GM19023 (cell line): ENCODE results near the gene TGFBR3.
A peak's percentile ranks its signal among the peaks of the same experiment; 100 is the strongest.

Source experiments
- ATAC-seq: cut with Tn5 transposase; IDR thresholded peaks from one replicate; pipeline ENCODE4 v1.9.1; 2021; ENCODE audit warnings: mild to moderate bottlenecking, moderate library complexity; ENCODE audit not compliant: unreplicated experiment

TGFBR3 gene

GRCh38 chr1:91764471-91765115 lies 121.4 kb downstream of the TGFBR3 start:
- no peak for ATAC-seq

DNA sequence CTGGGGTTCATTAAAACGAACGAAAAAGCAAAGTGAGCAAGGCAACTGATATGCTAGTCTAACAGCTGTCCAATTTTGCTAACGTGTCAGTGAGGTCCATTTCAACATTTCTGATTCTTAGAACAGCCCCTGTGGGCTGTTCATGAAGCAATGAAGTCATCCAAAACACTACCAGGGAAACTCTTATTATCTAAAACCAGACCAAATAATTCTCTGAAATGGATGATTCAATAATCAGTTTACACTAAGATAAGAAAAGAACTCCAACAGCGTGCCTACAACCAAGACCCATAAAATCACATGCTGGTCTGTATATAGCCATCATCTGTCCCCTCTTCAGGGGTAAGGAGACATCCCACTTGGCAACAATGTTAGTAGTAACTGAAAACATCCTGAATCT lies 122.7 kb downstream of the TGFBR3 start:
- ATAC-seq = no peak

GRCh38 chr1:91761295-91761721 lies 124.6 kb downstream of the TGFBR3 start:
- ATAC-seq = no peak

- ATAC-seq = no peak
Observed at GRCh38 chr1:91760512-91760911, 125.4 kb downstream of the TGFBR3 start.

DNA sequence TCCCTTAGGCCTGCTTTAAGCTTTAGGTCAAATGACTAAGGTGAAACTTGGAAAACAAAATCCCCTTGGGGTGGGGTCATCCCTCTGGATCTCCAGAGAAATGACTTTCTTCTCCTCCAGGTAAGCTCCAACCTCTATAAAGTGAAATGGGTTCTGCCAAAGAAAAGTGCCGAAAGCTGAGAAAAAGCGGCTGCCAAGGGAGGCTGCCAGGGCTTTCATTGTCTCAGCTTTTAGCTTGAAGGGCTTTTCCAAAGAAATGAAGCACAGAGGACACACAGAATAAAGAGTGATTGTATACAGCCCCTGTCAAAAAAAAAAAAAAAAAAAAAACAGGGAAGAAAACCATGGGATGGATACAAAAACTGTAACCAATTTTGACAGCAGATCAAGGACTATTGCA lies 126.9 kb downstream of the TGFBR3 start:
- ATAC-seq = no peak

- ATAC-seq = no peak
Observed at GRCh38 chr1:91757763-91758460, 128.0 kb downstream of the TGFBR3 start.

DNA sequence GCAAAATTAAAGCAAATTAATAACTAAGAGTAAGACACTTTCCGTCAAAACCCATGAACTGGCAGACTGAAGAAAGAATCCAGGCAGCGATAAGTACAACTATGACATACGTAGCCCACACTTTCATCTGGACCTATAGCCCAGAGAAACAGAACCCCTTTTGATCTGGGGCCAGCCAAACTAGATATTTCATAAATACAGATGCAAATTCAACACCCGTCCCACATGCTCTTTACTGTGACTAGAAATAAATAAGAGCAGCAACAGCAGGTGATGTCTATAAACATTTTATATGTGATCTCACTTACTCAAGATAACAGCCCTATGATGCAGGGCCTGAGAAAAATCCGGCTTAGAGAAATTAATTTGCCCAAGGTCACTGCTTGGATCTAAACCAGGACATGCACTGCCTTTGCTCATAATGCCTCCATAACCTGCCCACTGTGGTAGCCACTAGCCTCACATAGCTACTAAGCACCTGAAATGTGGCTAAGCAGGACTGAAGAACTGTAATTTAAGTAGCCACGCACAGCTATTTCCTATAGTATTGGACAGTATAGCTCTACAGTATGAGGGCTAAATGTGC lies 130.2 kb downstream of the TGFBR3 start:
- ATAC-seq = no peak

DNA sequence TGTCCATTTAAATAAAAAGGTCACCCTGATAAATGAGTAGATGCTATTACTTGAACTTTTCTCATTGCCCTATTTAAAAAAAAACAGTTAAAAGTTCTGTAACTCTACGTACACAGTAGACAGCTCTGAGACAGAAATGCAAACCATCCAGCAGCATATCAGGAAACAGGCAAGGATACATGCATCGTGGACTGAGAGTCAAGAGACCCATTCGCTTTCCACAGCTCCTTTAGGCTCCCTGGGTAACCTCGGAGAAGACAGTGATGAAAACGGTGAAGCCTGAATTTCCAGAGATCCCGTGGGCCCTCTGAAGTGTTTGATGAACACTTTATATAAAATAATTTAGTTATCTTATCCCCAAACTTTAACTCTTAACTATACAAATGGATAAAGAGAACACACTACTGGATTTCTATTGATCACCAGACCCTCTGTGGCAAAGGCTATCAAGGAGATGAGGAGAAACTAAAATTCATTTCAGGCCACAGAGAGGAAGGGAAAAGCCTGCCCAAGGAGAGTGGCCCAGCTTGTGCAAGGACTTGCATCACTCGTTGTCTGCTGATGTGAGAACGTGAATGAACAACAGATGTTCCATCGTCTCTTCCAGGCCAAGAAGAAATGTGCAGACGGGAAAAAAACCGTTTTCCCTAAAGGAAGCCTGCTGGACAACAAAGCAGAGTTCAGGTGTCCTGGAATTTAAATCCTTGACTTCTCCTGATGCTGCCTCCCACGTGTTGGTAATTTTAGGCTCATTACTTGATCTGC lies 131.0 kb downstream of the TGFBR3 start:
- ATAC-seq = no peak

DNA sequence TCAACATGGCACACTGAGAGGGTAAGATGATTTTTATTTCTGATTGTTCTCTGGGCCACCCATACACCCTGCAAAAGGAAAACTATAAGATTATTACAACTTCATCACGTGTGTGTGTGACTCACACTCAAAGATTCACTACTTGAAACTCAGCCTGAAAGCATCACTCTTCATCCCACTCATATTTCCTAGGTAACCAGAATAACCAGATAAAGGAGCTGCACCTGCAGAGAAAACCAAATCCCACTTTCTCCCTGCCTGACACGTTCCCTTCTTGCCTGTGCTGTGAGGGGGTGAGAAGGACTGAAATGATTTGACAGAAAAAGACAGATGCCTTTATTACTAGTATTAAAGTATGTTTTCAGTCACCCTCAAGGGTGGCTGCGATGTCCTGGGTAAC lies 131.6 kb downstream of the TGFBR3 start:
- peak; percentile 60 for ATAC-seq

- peak; percentile 3 for ATAC-seq
Observed at GRCh38 chr1:91753878-91754277, 132.1 kb downstream of the TGFBR3 start.

GRCh38 chr1:91752324-91752723 lies 133.6 kb downstream of the TGFBR3 start:
- ATAC-seq = peak; percentile 42

DNA sequence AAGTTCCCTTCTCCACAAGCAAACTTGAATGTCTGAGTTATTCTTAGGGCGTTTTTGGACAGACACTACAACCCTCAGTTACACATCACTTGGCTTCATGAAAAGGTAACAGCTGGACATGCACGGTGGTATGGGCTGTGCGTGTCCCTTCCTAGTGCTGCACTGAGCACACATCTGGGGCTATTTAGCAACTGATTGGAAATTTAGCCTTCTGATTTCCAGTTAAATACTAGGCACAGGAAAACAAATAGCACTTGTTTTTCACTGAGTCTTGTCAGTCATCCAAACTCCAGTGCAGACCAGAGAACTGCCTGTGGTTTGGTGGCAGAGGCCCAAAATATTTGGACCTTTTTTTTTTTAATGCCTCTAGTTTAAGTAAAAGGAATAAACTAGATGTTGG lies 134.7 kb downstream of the TGFBR3 start:
- no peak for ATAC-seq

DNA sequence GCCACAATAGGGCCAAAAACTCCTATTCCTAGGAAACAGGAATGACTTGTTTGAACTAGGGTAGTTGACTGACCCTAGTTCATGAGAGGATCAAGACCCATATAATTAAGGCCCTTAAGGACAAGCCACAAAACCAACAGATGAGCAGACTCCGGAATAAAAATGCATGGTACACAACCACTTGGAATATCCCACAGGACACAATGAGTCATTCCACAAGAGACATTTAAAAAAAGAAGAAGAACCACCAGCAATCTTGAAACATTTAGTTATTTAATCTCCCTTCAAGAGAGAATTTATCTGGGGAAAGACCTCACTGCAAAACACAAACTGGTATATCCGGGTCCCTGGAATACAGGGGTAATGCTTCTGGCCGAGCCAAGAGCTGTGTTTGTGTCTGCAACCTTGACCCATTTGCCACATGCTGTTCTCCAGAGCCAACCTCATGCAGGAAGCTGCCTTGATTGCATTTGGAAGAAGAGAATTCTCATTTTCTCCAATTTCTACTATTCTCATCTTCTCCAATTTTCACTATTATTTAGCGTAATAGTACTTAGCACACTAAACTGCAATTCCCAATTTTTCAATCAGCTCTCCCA lies 135.5 kb downstream of the TGFBR3 start:
- no peak for ATAC-seq

- ATAC-seq = no peak
Observed at GRCh38 chr1:91749788-91750231, 136.1 kb downstream of the TGFBR3 start.

DNA sequence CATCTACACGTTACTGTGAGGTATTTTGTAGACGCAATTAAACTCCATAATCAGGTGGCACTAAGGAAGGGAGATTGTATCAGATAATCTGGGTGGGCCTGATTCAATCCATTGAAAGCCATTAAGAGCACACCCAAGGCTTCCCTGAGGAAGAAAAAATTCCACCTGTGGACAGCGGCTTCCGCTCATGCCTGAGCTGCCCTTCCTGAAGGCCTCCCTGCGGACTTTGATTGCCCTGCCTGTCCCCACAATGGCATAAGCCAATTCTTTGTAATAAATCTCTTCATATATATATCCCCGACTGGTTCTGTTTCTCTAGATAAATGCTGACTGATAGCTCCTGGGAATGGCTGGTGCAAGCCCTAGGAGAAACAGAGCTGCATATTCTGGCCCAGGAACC lies 138.3 kb downstream of the TGFBR3 start:
- ATAC-seq = no peak

DNA sequence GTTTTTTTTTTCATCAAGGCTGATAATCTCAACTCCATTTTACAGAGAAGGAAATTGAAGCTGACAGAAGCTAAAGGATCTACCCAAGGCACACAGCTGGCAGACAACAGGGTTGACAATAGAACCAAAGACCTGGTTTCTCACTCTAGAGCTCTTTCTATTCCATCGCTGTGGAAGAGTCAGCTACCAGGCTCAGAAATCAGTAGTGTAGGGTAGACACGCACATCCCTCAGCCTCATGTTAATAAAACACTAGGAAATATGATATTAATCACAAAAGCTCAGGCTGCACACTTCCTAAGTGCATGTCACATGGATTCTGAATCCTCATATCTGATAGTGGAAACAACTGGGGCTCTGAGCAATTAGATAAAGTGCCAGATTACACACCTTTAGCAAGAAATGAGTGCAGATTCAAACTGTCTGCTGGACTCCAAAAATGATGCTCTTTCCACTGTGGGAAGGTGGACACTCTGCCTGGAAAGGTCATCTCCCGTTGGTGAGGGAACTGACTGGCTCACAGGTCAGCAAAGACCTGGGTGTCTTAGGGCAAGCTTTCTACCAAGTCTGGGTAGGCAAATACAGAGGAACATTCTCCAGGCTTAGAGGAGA lies 139.1 kb downstream of the TGFBR3 start:
- ATAC-seq = no peak

DNA sequence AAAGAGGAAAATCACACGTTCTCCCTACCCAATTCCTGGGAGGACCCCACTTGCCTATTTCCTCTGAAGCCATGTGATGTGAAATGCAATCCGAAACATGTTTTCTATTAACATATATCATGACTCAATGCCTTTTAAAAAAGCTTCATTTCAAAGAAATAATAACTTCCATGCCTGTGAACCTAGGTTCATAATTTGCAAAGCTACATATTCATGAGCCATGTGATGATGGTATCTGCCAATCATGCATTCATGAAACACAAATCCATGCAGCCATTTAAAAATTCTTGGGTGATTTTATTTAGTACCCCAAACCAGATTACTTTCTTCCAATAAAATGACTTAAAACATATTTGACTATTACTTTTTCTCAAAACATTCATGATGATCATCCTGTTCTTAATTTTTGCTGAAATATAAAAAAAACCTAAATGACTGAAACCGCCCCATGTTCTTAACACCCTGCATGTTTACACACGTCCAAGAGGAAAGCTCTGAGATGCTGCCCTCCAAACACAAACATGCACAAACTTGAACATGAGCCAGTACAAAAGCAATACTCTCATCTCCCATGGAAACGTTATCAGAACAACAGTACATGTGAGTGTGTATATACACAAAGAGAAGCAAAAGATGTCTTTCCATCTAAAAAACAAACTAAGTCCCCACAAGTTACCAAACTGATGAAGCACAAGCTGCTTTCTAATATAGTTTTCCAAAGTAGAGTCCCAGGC lies 140.1 kb downstream of the TGFBR3 start:
- ATAC-seq = no peak

- ATAC-seq = no peak
Observed at GRCh38 chr1:91744953-91745639, 140.9 kb downstream of the TGFBR3 start.

GRCh38 chr1:91742848-91743292 lies 143.1 kb downstream of the TGFBR3 start:
- no peak for ATAC-seq
